Measurements from ENCODE around the gene NTPCR. TPM values are rescaled to one million over a fixed set of nuclear protein-coding genes. Genes with fewer than 3 reads are reported as not detected.

NTPCR gene
- total RNA-seq, 6 experiments from 2014 or later, result 15.9 to 28.2 (median 19.7) TPM

DNA sequence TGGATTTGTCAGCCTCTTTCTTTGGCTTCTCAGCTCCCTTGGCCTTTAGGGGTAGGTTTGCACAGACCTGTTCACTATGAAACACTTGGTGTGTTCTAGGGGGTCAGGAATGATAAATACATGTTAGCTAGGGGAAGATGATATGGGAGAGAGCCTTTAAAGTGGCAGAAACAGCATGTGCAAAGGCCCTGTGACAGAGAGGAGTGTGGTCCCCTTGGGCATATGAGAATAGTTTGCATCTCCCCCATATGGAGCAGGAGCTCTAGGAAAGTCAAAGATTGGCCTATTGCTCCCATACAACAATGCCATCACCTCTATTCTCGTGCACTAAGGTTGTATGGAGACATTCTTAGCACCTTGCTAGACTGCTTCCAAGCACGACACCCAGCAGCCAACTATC lies 10.7 kb upstream of the NTPCR start:
- no peaks in the 10 kb centered on the region for H3K9me3 ChIP-seq
- no peaks in the 10 kb centered on the region for H3K36me3 ChIP-seq
- 93% methylated on average over 2 of the region's 2 CpGs for WGBS (ENCODE audit: insufficient coverage, low coverage, low lambda C conversion rate, missing lambda C conversion rate)
- H3K27me3 ChIP-seq, result no peaks in the 10 kb centered on the region
- TF ChIP-seq POLR2A (IDR thresholded peaks at IDR 0.05) (no peak), CTCF (IDR thresholded peaks at IDR 0.05) (no peak)
- ATAC-seq (no peak), DNase-seq (no peak)
- no peak overlapping the region for H3K27ac ChIP-seq
- H3K4me3 ChIP-seq, result no peak overlapping the region
- intact Hi-C loops (cut with DNase I), result no loop called here
- no peaks in the 10 kb centered on the region for H3K4me1 ChIP-seq

GRCh38 chr1:232940262-232940661 lies 10.1 kb upstream of the NTPCR start:
- ATAC-seq, result no peak

GRCh38 chr1:232942413-232943294 lies 7.8 kb upstream of the NTPCR start:
- no peak for DNase-seq
- intact Hi-C loops (cut with DNase I), result no loop called here
- no peak overlapping the region for H3K4me3 ChIP-seq
- no peak overlapping the region for H3K27ac ChIP-seq
- H3K27me3 ChIP-seq, result no peaks in the 10 kb centered on the region
- H3K9me3 ChIP-seq, result no peaks in the 10 kb centered on the region
- no peak for ATAC-seq
- TF ChIP-seq POLR2A (IDR thresholded peaks at IDR 0.05) (no peak), CTCF (IDR thresholded peaks at IDR 0.05) (no peak)
- H3K4me1 ChIP-seq, result no peaks in the 10 kb centered on the region
- no peaks in the 10 kb centered on the region for H3K36me3 ChIP-seq
- WGBS (ENCODE audit: insufficient coverage, low coverage, low lambda C conversion rate, missing lambda C conversion rate), result 59% methylated on average over 7 of the region's 8 CpGs

More at GRCh38 chr1:232940262-232940661, 10.1 kb upstream of the NTPCR start:
- intact Hi-C loops (cut with DNase I), result no loop called here
- H3K36me3 ChIP-seq, result no peaks in the 10 kb centered on the region
- no peak for DNase-seq
- no peak overlapping the region for H3K4me3 ChIP-seq
- H3K27me3 ChIP-seq, result no peaks in the 10 kb centered on the region
- H3K4me1 ChIP-seq, result no peaks in the 10 kb centered on the region
- 38% methylated on average over 1 of the region's 1 CpG for WGBS (ENCODE audit: insufficient coverage, low coverage, low lambda C conversion rate, missing lambda C conversion rate)
- TF ChIP-seq POLR2A (IDR thresholded peaks at IDR 0.05) (no peak), CTCF (IDR thresholded peaks at IDR 0.05) (no peak)
- H3K9me3 ChIP-seq, result no peaks in the 10 kb centered on the region
- no peak overlapping the region for H3K27ac ChIP-seq

DNA sequence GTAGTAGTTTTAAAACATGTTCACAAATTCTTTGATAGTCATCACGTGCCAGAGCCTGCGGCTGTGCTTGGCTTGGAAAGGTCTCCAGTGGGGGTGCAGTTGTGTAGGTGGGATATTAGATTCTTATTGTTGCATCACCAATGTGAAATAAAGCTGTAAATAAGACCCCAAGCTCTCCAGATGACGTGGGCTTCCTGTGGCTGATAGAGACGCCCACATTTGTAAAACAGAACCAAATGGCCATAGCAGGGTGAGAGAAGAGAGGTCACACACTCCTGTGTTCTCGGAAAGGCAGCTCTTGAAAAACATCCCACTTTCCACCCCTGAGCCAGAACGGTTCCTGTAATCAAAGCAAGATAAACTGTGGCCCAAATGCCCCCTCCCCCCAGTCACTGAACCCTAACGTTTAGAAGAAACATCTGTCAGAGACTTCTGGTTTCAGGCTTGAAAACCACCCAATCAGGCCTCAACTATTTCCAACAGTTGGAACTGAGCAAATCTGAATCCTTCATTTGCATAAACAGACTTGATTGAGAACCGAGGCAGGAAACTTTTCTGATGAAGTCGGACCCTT lies 6.6 kb upstream of the NTPCR start:
- Histone ChIP-seq H3K4me1 (no peaks in the 10 kb centered on the region), H3K4me3 (no peak overlapping the region), H3K36me3 (no peaks in the 10 kb centered on the region), H3K27ac (no peak overlapping the region), H3K9me3 (no peaks in the 10 kb centered on the region), H3K27me3 (no peaks in the 10 kb centered on the region)
- intact Hi-C loops (cut with DNase I), result no loop called here
- 38% methylated on average over 6 of the region's 9 CpGs for WGBS (ENCODE audit: insufficient coverage, low coverage, low lambda C conversion rate, missing lambda C conversion rate)
- DNase-seq (no peak), ATAC-seq (no peak)
- no peak for TF ChIP-seq POLR2A (IDR thresholded peaks at IDR 0.05)
- TF ChIP-seq CTCF (IDR thresholded peaks at IDR 0.05), result no peak
